Measurements from ENCODE around the gene CWC25. TPM values are rescaled to one million over a fixed set of nuclear protein-coding genes. Genes with fewer than 3 reads are reported as not detected.

CWC25 gene
- total RNA-seq = 10 to 100 TPM; 29.0 to 30.1 TPM

- H3K27ac Mint-ChIP-seq = peak within 1 kb of the TSS; percentile 98
- H3K4me1 Mint-ChIP-seq = peaks cover 33% of the 10 kb centered on the region
- H3K4me3 Mint-ChIP-seq = peak within 1 kb of the TSS; percentile 99
- no peaks in the 10 kb centered on the region for H3K9me3 Mint-ChIP-seq
- ChIA-PET CTCF (interaction anchor here (0.7 to 1.5 kb wide), 6 partner anchors 28 to 340 kb away, joined by 3 to 7 read pairs (median 4); partner anchors contain the start of genes LASP1, PLXDC1 and RPL23), POLR2A (interaction anchor here (0.5 to 3.7 kb wide), 19 partner anchors 9 to 1348 kb away, joined by 3 to 85 read pairs (median 4); partner anchors contain the start of genes PIP4K2B, RPL19 and RPL23)
- H3K36me3 Mint-ChIP-seq (ENCODE audit: low read depth) = peaks cover 31% of the 10 kb centered on the region
- peak; percentile 97 for DNase-seq
- H3K27me3 Mint-ChIP-seq = no peaks in the 10 kb centered on the region
Observed at GRCh38 chr17:38824899-38825761, at the start of gene CWC25. TSS of gene CWC25 (minus strand) at chr17:38825321. CDS start at chr17:38825183, 138 bp downstream.

- Mint-ChIP-seq H3K9me3 (no peaks in the 10 kb centered on the region), H3K4me3 (no peak overlapping the region), H3K36me3 (ENCODE audit: low read depth) (peaks cover 36% of the 10 kb centered on the region), H3K27me3 (no peaks in the 10 kb centered on the region), H3K27ac (peak overlapping the region; percentile 26), H3K4me1 (peaks cover 72% of the 10 kb centered on the region)
- ChIA-PET POLR2A (interaction anchor here (5.1 to 8.5 kb wide), 3 partner anchors 8 to 27 kb away, joined by 39 to 201 read pairs (median 144); partner anchors contain the start of gene RPL23), CTCF (interaction anchor here (0.8 kb wide), 1 partner anchor 20 kb away, joined by 3 read pairs; no protein-coding TSS in a partner anchor)
- DNase-seq = no peak
Observed at GRCh38 chr17:38873640-38874380, 48.7 kb upstream of the CWC25 start.

- Mint-ChIP-seq H3K27ac (peak overlapping the region; percentile 90), H3K36me3 (ENCODE audit: low read depth) (peaks cover 26% of the 10 kb centered on the region), H3K4me1 (peaks cover 72% of the 10 kb centered on the region), H3K9me3 (no peaks in the 10 kb centered on the region), H3K4me3 (peak overlapping the region; percentile 98), H3K27me3 (no peaks in the 10 kb centered on the region)
- ChIA-PET POLR2A (interaction anchor here (1.0 to 8.5 kb wide), 6 partner anchors 9 to 52 kb away, joined by 4 to 201 read pairs (median 30); partner anchors contain the start of genes LASP1NB and RPL23), CTCF (interaction anchor here (0.8 to 2.5 kb wide), 3 partner anchors 21 to 281 kb away, joined by 3 to 14 read pairs (median 12); no protein-coding TSS in a partner anchor)
- DNase-seq = no peak
Observed at GRCh38 chr17:38872671-38873385, 47.7 kb upstream of the CWC25 start.

GRCh38 chr17:38872027-38872511 lies 46.9 kb upstream of the CWC25 start:
- peak overlapping the region; percentile 90 for H3K27ac Mint-ChIP-seq
- no peaks in the 10 kb centered on the region for H3K9me3 Mint-ChIP-seq
- ChIA-PET POLR2A (interaction anchor here (0.7 to 8.5 kb wide), 13 partner anchors 10 to 590 kb away, joined by 3 to 201 read pairs (median 9); partner anchors contain the start of genes LASP1NB, MLLT6, PIP4K2B and RPL19), CTCF (interaction anchor here (0.6 to 5.6 kb wide), 6 partner anchors 12 to 282 kb away, joined by 4 to 56 read pairs (median 8); partner anchors contain the start of gene RPL23)
- H3K4me1 Mint-ChIP-seq = peaks cover 70% of the 10 kb centered on the region
- no peaks in the 10 kb centered on the region for H3K27me3 Mint-ChIP-seq
- no peak for DNase-seq
- H3K4me3 Mint-ChIP-seq = peak overlapping the region; percentile 98
- H3K36me3 Mint-ChIP-seq (ENCODE audit: low read depth) = peaks cover 27% of the 10 kb centered on the region

GRCh38 chr17:38871247-38872015 lies 46.3 kb upstream of the CWC25 start:
- Mint-ChIP-seq H3K27me3 (no peaks in the 10 kb centered on the region), H3K9me3 (no peaks in the 10 kb centered on the region), H3K4me3 (peak overlapping the region; percentile 98), H3K27ac (peak overlapping the region; percentile 90), H3K36me3 (ENCODE audit: low read depth) (peaks cover 21% of the 10 kb centered on the region), H3K4me1 (peaks cover 64% of the 10 kb centered on the region)
- ChIA-PET CTCF (interaction anchor here (0.6 to 5.6 kb wide), 14 partner anchors 12 to 300 kb away, joined by 3 to 56 read pairs (median 4); partner anchors contain the start of gene RPL23), POLR2A (interaction anchor here (0.7 to 8.5 kb wide), 22 partner anchors 10 to 591 kb away, joined by 3 to 201 read pairs (median 6); partner anchors contain the start of genes CWC25, LASP1NB, MLLT6 and PIP4K2B)
- DNase-seq = peak; percentile 84

- Mint-ChIP-seq H3K4me3 (peak overlapping the region; percentile 98), H3K27me3 (no peaks in the 10 kb centered on the region), H3K36me3 (ENCODE audit: low read depth) (peaks cover 20% of the 10 kb centered on the region), H3K9me3 (no peaks in the 10 kb centered on the region), H3K4me1 (peaks cover 61% of the 10 kb centered on the region), H3K27ac (peak overlapping the region; percentile 98)
- CTCF ChIA-PET = interaction anchor here (0.6 to 5.6 kb wide), 20 partner anchors 12 to 301 kb away, joined by 3 to 56 read pairs (median 4); partner anchors contain the start of genes CWC25, LASP1NB and RPL23
- POLR2A ChIA-PET = interaction anchor here (0.6 to 8.5 kb wide), 28 partner anchors 11 to 592 kb away, joined by 3 to 201 read pairs (median 5); partner anchors contain the start of genes CWC25, LASP1NB, PIP4K2B and PLXDC1
- DNase-seq = peak; percentile 79
Observed at GRCh38 chr17:38870259-38871165, 45.4 kb upstream of the CWC25 start.

GRCh38 chr17:38869526-38870258 lies 44.6 kb upstream of the CWC25 start, which contains the start of gene LASP1:
TSS of gene LASP1 (plus strand) at chr17:38870058. CDS start at chr17:38870190, 132 bp downstream.
- DNase-seq = peak; percentile 91
- POLR2A ChIA-PET = interaction anchor here (0.6 to 8.5 kb wide), 24 partner anchors 8 to 284 kb away, joined by 3 to 201 read pairs (median 4); partner anchors contain the start of genes FBXO47, LASP1NB, PIP4K2B and PLXDC1
- Mint-ChIP-seq H3K4me1 (peaks cover 53% of the 10 kb centered on the region), H3K4me3 (peak within 1 kb of the TSS; percentile 98), H3K27me3 (no peaks in the 10 kb centered on the region), H3K9me3 (no peaks in the 10 kb centered on the region), H3K36me3 (ENCODE audit: low read depth) (peaks cover 20% of the 10 kb centered on the region), H3K27ac (peak within 1 kb of the TSS; percentile 98)
- CTCF ChIA-PET = interaction anchor here (0.5 to 5.6 kb wide), 17 partner anchors 11 to 530 kb away, joined by 3 to 56 read pairs (median 5); partner anchors contain the start of genes CWC25, LASP1NB and RPL23

GRCh38 chr17:38868817-38869525 lies 43.9 kb upstream of the CWC25 start:
- Mint-ChIP-seq H3K9me3 (no peaks in the 10 kb centered on the region), H3K27ac (peak overlapping the region; percentile 98), H3K27me3 (no peaks in the 10 kb centered on the region), H3K4me1 (peaks cover 45% of the 10 kb centered on the region), H3K36me3 (ENCODE audit: low read depth) (peaks cover 20% of the 10 kb centered on the region), H3K4me3 (peak overlapping the region; percentile 98)
- ChIA-PET POLR2A (interaction anchor here (0.7 to 8.5 kb wide), 21 partner anchors 9 to 285 kb away, joined by 3 to 201 read pairs (median 4); partner anchors contain the start of genes FBXO47, LASP1NB, PIP4K2B and PSMB3), CTCF (interaction anchor here (0.7 to 5.6 kb wide), 17 partner anchors 14 to 531 kb away, joined by 3 to 56 read pairs (median 5); partner anchors contain the start of genes CWC25, LASP1NB, PSMB3 and RPL23)
- peak; percentile 90 for DNase-seq

Measured in activated CD4-positive, alpha-beta memory T cell treated with anti-CD3 and anti-CD28 coated beads, Interleukin-2, amount 10 ng/mL, durations not matched to agents 7 days and 5 days (primary cell).